ENCODE measurements around the gene EGLN1.

GRCh38 chr1:231414260-231415016, 7.6 kb downstream of the EGLN1 start:
- no peak for TF ChIP-seq YY1 (IDR thresholded peaks at IDR 0.05; ENCODE audit: low read depth)
- no peak for TF ChIP-seq EP300 (IDR thresholded peaks at IDR 0.05; ENCODE audit: borderline replicate concordance in 1 of 2, low read depth in 1 of 2, low read length in 1 of 2)
- TF ChIP-seq TAF1 (IDR thresholded peaks at IDR 0.05; ENCODE audit: borderline replicate concordance, low read depth, low read length): no peak
- TF ChIP-seq REST (IDR thresholded peaks at IDR 0.05; ENCODE audit: low read depth, low read length): no peak
- TF ChIP-seq TEAD4 (IDR thresholded peaks at IDR 0.05; ENCODE audit: borderline replicate concordance, insufficient read depth): no peak
- TF ChIP-seq CTCF (IDR thresholded peaks at IDR 0.05): no peak
- TF ChIP-seq ZBTB33 (IDR thresholded peaks at IDR 0.05; ENCODE audit: borderline replicate concordance, low read depth): no peak
- TF ChIP-seq MAX (IDR thresholded peaks at IDR 0.05; ENCODE audit: low read depth): no peak
- no peak for TF ChIP-seq EZH2phosphoT487 (IDR thresholded peaks at IDR 0.05; ENCODE audit: borderline replicate concordance, low read depth)
- TF ChIP-seq SMC3 (IDR thresholded peaks at IDR 0.05; ENCODE audit: low read depth, low read length): no peak
- TF ChIP-seq SIN3A (IDR thresholded peaks at IDR 0.05; ENCODE audit: borderline replicate concordance, low read depth, low read length): no peak
- TF ChIP-seq JUND (IDR thresholded peaks at IDR 0.05): no peak
- TF ChIP-seq USF2 (IDR thresholded peaks at IDR 0.05; ENCODE audit: borderline replicate concordance, low read depth, low read length): no peak

Data from SK-N-SH (cell line).